Pons (tissue), 1 donor: ENCODE data around the gene PCYT2.

Experiments used
- DNase-seq: peaks from one replicate; pipeline ENCODE4 v3.0.0-alpha.2; 2016; ENCODE audit warnings: low spot score

Gene PCYT2

GRCh38 chr17:81869221-81870130 is 41.7 kb downstream of the PCYT2 start:
- no peak for DNase-seq

- no peak for DNase-seq
Observed at GRCh38 chr17:81868674-81869220, 42.5 kb downstream of the PCYT2 start.

- DNase-seq = no peak
Observed at GRCh38 chr17:81867991-81868673, 43.1 kb downstream of the PCYT2 start.

GRCh38 chr17:81867170-81867990 is 43.8 kb downstream of the PCYT2 start:
- DNase-seq = no peak

GRCh38 chr17:81866440-81867169 is 44.6 kb downstream of the PCYT2 start:
- no peak for DNase-seq

- no peak for DNase-seq
Observed at GRCh38 chr17:81865733-81866439, 45.3 kb downstream of the PCYT2 start.

DNA sequence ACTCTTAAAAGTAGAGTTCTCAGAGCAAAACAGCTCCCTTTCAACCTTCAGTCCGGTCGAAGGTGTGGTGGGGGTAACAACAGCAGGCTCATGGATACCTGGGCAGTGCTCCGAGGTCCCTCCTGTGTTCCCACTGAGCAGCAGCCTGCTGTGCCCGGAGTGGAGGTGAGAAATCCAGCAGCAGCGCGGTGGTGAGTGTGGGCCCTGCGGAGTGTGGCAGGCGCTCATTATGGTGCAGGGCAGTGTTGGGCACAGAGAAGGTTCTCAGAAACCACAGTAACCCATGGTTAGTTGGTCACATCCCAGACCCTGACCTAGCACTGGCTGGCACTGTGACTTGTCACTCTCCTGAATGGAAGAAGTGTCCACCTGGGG is 45.9 kb downstream of the PCYT2 start:
- DNase-seq = no peak

DNA sequence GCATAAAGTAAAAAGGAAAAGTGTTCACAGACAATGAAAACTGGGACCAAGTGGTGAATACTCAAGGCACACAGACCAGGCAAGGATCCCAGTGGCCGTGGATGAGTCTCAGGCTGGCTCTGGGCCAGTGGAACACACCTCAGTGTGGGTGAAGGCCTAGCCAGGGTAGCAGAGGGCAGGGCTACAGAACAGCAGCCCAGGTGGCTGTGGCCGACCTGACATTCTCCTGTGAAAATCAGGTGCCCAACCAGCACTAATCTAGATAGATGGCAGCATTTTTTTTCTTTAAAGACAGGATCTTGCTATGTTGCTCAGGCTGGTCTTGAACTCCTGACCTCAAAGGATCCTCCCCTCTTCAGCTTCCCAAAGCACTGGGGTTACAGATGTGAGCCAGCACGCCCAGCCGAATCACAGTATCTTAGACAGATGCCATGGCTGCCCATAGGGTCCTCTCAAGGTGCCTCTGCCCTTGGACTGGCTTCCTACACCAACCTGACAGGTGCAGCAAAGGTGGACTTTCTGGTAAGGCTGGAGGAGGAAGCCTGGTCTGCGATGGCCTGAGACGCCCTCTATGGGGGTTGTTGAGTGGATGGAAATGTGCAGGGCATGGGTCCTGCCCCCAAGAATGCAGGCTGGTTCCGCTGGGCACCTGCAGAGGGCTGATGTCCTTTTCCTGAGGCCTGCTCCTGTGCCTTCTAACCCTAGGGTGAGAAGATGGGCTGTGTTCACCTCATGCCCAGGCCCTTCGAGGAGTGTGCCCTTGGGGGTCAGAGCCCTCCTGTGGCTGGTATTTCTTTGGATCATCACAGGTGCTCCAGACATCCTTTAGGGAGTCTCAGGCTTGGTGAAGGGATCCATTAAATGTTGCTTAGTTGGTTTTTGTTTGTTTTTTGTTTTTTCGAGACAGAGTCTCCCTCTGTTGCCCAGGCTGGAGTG is 47.1 kb downstream of the PCYT2 start:
- no peak for DNase-seq

DNA sequence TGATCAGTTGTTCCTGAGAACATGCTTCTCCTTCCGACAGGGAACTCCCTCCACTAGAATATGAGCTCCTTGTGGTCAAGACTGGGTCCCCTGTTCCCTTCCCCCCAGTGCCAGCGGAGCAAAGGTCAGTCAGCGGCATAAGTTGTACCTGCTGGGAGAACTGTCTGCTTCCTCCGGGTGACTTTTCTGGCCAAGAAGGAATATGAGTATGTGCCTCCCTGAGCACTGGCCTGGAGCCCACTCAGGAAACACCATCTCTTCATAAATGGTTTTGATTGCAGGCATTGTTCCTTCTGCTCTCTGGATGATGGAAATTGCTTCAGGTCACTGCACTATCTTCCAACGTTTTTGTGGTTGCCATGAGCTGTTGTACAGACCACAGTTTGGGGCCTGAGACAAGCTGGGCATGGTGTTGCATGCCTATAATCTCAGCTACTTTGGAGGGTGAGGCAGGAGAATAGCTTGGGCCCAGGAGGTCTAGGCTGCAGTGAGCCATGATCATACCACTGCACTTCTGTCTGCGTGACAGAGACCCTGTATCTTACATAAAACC is 48.0 kb downstream of the PCYT2 start:
- no peak for DNase-seq

DNA sequence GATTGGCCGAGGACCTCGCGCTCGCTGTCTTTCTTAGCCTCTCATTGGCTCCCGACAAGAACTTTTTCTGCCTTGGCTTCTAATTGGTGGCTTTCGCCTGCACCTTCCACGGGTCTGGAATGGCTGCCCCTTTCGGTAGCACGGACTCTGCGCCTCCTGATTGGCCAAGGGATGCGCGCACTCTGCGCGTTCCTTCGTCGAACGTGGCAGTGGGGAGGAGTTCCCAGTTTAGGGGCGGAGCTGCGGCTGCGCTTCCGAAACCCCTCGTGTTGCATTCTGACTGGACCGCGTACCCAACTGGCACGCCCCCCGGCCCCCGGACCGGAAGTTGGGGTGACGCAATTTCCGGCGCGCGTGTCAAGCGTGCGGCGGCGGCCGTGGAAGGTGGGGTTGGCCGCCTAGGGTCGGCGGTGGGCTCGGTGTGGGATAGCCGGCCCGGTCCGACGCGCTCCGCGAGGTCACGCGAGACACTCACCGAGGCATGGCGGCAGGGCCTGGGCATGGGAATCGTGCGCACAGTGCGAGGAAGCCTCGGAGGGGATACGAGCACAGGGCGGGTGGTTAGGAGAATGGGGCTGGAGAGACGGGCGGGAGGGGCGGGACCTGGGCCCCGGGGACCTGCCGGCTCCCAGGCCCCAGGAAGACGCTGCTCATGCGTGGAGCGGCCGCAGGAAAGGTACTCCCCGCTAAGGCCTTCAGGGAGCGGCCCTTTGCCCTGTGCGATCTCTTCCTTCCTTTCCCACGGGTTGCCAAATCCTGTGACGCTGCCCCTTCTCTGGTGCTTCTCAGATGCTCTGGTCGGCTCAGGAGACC is 50.2 kb downstream of the PCYT2 start:
- DNase-seq = peak; percentile 100

DNA sequence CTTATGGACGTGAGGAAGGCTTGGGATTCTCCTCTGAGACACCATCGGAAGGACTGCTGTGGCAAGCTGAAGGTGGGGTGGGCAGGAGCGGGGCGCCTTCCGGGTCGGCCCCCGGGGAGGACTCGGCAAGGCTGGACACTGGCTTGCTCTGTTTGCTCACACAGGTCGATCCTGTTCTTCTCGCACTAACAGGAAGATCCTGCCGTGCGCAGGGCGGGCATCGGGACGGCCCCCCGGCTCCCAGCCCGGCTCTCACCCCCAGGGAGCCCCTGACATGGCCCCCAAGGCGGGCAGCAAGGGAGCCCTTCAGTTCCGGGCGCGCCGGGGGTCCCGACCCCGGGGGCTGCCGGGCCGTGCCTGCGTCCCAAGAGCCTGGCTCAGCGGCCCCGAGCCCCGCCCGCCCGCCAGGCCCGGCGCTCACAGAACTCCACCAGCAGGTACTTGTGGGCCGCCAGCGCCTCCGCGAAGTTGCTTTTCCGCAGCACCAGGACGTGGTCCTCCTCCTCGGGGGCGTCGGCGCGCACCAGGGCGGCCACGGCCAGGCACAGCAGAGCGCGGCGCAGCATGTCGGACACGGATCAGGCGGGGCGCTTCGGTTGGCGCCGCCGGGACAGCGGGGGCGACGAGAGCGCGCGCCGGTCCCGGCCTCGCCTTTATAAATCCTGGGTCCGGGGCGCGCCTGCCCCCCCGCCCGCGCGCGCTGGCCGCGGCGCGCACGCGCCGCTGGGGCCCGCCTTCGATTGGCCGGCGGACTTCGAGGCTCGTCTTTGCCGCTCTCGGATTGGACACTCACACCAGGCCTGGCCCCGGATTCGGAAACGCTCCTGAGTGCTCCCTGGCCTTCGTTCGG is 51.1 kb downstream of the PCYT2 start, which contains the start of gene P4HB:
P4HB (minus strand) TSS at position 630 of the 850 bp plus-strand sequence; CDS start at position 566, 64 bp downstream.
- DNase-seq = no peak

DNA sequence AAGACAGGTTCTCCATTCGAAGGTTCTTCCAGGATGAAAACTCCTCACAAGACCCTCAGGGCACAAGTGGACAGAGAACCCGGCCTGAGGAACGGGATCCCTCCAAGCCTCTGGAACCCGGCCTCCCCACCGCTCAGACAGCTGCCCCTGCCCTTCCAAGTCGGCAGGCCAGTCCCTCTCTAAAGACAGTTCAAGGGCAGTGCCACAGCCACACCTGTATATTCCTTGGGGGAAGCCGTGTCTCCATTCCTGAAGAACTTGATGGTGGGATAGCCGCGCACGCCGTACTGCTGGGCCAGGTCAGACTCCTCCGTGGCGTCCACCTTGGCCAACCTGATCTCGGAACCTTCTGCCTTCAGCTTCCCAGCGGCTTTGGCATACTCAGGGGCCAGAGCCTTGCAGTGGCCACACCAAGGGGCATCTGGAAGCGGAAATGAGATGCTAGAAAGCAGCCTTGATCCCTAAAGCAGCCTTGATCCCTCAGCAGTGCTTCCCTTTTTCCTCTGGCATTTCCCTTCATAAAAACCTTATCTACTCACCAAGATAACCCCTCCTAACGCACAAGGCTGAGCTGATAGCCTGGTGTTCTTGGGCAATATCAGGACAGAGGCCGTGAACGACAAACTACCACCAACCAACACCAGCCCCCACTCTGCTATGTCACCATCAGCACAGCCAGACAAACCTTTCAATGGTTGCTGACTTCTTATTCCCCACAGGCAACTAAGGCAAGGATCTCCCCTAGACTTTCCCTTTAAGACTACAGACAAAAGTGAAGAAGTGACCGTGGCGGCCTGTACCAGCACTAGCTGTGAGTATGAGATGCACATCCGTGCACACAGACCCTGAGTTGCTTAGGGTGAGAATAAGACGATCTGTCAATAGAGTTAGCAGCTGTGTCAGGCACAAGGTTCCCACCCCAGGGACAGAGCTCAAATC is 52.0 kb downstream of the PCYT2 start:
- DNase-seq = no peak

DNA sequence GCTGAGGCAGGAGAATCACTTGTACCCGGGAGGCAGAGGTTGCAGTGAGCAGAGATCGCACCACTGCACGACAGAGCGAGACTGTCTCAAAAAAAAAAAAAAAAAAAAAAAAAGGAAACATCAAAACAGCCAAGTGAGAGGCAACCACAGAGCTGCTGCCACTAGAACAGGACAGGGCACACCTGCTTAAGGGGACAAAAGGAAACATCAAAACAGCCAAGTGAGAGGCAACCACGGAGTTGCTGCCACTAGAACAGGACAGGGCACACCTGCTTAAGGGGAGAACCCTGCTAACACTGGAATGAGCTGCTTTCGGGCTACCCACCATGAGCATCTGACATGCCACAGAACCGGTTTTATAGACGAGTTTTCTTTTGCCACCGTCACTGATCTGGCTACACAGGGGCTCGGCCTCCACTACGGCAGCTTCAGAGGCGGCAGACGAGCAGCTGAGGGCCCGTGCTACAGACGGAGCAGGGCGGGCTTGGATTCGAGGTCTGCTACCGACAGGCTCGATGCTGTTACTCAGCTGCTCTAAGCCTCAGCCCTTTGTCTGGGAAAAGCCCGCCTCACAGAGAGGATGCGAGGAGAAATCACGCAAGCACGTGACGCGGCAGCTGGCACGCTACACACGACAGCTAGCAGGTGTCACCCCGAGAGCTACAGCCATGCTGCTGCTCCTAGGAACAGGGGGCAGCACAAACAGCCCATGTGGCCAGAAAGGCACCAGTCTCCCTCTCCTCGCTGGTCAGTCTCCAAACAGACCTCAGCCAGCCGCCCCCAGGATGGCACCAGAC is 52.8 kb downstream of the PCYT2 start:
- no peak for DNase-seq

- DNase-seq = no peak
Observed at GRCh38 chr17:81854974-81855774, 56.0 kb downstream of the PCYT2 start.

DNA sequence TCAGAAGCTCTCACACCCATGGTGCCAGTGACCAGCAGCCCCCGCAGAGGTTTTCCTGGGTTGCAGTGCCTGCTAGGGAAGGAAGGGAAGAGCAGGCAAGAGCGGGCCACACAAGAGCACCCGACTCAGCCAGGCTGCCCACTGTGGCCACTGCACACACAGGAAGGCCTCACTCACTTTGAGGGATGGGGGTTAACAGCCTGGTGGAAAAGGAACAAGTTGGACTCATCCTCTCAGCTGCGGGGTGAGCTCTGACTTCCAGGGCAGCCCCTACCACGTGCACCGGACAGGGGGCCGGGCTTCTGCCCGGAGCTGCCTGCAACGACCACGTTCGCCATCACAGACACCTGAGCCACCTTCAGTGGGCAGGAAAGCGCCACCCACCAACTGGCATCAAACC is 59.0 kb downstream of the PCYT2 start:
- DNase-seq = no peak
